ENCODE results near the gene EZR.

- TF ChIP-seq CTCF (IDR thresholded peaks at IDR 0.05) (no peak), POLR2A (IDR thresholded peaks at IDR 0.05) (no peak), POLR2AphosphoS5 (IDR thresholded peaks at IDR 0.05) (no peak)
Measured at GRCh38 chr6:158798311-158798710, 20.9 kb downstream of the EZR start.
